HG02973 (cell line): ENCODE measurements around the gene STING1.
"Not testable (repeated sequence)": the region's sequence is repeated elsewhere in the genome, so short reads cannot be mapped to it uniquely, and the experiment has no call there.

Experiments used
- ATAC-seq: cut with Tn5 transposase; IDR thresholded peaks from one replicate; pipeline ENCODE4 v1.9.1; 2021; ENCODE audit warnings: moderate library complexity; ENCODE audit not compliant: unreplicated experiment

The STING1 gene

DNA sequence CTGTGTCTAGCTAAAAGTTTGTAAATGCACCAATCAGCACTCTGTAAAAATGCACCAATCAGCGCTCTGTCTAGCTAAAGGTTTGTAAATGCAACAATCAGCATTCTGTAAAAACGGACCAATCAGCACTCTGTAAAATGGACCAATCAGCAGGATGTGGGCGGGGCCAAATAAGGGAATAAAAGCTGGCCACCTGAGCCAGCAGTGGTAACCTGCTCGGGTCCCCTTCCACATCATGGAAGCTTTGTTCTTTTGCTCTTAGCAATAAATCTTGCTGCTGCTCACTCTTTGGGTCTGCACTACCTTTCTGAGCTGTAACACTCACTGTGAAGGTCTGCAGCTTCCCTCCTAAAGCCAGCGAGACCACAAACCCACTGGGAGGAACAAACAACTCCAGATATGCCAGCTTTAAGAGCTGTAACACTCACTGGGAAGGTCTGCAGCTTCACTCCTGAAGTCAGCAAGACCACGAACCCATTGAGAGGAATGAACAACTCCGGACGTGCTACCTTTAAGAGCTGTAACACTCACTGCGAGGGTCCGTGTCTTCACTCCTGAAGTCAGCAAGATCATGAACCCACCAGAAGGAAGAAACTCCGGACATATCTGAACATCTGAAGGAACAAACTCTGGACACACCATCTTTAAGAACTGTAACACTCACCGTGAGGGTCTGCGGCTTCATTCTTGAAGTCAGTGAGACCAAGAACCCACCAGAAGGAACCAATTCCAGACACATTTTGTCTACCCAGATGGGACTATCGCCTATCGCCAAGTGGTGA, 20.7 kb upstream of the STING1 start:
- not testable (repeated sequence) for ATAC-seq

DNA sequence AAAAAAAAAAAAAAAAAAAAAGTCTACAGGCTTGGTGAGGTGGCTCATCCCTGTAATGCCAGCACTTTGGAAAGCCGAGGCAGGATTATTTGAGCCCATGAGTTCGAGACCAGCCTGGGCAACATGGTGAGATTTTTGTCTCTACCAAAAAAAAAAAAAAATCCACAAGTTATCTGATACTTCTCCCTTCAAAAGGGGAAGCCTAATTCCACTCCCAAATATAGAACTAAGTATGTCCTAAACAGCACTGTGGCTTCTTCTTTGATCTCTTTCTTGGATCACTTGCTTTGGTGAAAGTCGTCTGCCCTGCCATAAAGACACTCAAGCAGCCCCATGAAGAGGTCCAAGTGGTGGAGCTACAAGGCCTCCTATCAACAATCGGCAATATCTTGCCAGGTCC, 18.8 kb upstream of the STING1 start:
- ATAC-seq: no peak

DNA sequence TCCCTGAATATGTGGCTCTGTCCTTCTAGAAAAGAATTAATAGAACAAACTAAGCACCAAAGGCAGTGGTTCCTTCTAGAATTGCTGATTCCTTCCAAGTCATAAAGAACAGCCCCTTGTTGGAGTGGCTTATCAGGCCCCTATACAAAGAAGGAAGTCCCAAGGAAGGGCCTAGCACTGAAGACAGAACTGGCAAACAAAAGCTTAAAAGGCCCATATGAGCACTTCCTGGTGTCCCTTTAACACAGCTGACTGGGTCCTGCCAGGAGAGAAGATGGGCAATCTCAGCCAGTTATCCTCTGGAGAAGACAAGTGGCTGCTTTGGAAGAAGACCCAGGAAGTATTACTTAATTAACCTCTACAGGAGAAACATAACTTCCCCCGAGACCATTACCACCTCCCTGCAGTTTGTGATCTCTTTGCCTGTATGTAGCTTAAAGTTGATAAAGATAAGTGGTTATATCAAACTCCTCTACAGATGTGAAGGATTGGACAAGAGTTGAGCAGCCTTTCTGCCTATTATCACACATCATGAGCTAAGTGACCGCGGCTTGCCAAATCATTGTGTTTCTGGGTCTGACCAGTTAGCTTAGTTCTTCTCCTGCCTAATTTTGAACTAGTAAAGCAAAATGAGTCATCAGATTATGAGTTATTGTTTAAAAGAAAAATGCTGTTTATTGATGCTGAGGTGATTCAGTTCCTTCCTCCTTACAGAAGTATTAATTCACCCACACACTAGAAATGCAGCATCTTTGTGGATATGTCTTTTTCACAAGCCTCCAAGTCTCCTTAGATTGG, 13.3 kb upstream of the STING1 start:
- no peak for ATAC-seq

DNA sequence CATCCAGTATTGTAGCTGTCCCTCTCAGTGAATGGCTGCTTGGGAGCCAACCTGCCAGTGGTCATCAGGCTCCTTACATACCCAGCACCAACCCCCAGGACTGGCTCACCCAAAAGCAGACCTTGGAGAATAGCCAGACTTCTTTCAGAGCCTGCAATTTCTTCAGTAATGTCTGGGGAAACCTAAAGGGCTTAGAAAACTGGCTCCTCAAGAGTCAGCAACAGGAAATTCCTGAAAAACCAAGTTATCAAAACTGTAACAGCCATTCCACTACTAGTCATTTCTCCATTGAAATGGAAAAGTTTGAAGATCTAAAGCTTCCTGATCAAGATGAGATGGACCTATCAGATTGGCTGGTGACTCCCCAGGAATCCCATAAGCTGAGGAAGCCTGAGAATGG, 12.3 kb upstream of the STING1 start:
- no peak for ATAC-seq

DNA sequence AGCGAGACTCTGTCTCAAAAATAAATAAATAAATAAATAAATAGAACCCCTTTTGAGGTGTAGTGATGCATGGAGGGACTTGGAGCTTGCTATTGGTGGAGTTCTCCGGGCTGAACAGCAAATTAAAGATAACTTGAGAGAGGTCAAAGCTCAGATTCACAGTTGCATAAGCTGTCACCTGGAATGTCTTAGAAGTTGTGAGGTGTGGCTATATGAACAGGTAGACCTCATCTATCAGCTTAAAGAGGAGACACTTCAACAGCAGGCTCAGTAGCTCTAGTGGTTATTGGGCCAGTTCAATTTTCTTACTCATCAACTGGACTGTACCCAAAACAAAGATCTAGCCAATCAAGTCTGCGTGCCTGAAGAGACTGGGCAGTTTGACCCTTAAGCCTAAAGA, 11.7 kb upstream of the STING1 start:
- no peak for ATAC-seq

DNA sequence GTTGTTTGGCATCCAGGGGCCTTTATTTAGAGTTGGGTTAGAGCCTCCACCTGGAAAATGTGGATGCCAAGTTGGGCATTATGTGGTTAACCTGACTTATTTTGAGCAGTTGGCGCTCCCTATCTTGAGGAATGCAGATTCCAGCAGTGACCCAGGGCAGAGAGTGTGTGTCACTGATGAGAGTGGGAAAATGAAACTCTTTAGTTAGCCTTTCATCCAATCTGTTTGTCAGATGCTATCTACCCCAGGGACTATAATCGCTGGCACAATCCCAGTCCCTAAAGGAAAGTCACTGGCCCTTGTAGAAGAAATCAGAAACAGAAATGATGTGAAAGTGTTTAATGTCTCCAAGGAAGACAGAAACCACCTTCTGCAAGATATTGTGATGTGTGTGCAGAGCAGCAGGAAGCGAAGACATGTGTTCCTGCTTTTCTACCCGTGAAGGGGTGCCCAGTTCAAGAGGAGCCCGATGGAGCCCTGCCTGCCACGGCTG, 10.2 kb upstream of the STING1 start:
- no peak for ATAC-seq

DNA sequence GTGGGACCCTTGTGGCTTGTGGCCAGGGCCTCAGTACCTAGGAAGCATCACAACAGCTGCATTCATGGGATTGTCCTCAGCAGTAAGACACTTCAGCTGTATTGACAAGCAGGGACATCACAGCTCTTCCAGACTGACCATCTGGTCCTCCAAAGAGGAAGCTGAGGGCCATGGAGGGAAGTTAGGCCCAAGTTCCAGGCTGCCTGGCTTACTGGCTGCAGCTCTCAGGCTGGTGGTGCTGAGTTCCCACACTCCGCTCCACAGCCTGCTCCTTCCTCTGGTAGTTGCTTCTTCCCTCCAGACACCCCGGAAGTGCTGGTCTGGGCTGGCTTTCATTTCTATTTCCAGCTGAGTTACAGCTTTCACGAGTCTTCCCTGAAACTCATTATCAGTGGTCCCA, 5.7 kb upstream of the STING1 start:
- ATAC-seq: no peak

DNA sequence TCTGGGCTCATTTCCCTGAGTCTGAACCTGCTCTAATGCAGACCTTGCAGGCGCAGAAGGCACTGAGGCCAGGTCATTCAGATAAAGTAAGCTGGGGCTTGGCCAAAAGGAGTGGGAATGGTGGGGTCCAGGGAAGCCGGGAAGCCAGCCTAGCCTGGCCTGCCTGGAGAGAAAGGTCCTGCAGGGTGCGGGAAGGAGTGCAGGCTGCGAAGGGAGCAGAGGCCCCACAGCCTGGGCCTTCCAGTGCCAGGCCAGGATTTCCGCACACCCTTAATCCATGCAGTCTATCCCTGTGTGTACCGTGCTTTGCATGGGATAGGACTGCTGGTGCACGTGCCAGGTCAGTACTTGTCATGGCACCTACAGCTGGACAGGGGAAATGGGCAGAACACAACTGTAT, 3.6 kb upstream of the STING1 start:
- no peak for ATAC-seq

DNA sequence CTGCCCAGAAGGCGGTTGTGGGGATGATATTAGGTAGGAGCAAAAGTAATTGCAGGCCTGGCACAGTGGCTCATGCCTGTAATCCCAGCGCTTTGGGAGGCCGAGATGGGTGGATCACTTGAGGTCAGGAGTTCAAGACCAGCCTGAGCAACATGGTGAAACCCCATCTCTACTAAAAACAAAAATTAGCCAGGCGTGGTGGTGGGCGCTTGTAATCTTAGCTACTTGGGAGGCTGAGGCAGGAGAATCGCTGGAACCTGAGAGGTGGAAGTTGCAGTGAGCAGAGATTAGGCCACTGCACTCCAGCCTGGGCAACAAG, 291 bp upstream of the STING1 start:
- not testable (repeated sequence) for ATAC-seq

DNA sequence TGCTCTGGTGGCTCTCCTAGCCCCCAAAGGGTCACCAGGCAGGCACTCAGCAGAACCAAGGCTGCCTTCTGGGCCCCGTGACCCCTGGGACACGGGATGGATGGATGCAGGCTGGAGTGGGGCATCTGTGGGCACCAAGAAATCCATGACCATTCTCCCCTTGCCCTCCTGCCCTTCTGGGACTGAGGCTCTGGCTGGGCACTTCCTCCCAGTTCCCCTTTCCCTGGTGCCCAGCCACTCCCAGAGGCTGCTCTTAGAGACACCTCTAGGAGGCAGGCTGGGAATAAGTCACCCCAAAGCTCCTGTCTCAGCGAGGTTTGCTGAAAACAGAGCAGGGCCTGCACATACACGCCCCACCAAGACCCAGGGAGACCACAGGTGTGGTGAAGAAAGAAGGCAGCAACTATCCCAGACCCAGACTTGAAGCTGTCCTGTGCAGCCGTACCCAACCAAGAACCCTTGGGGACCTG, 943 bp downstream of the STING1 start:
- no peak for ATAC-seq

DNA sequence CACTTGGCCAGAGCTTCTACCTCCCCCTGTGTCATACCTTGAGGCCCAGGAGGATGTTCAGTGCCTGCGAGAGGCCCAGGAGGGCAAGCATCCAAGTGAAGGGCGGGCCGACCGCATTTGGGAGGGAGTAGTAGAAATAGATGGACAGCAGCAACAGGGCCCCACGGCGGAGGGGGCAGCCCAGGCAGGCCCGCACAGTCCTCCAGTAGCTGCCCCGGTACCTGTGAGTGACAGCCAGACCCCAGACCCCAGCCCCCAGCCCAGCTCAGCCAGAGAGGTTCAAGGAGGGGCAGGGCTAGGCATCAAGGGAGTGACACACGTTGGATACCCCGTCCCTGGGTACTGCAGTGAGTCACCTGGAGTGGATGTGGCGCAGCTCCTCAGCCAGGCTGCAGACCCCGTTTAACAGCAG, 1.4 kb downstream of the STING1 start:
- ATAC-seq: no peak

DNA sequence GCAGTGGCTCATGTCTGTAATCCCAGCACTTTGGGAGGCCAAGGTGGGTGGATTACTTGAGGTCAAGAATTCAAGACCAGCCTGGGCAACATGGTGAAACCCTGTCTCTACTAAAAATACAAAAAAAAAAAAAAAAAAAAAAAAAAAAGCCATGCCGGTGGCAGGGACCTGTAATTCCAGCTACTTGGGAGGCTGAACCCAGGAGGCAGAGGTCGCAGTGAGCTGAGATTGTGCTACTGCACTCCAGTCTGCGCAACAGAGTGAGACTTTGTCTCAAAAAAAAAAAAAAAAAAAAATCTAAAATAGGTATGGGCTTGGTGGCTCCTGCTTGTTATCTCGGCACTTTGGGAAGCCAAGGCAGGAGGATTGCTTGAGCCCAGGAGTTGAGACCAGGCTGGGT, 2.8 kb downstream of the STING1 start:
- ATAC-seq: not testable (repeated sequence)

DNA sequence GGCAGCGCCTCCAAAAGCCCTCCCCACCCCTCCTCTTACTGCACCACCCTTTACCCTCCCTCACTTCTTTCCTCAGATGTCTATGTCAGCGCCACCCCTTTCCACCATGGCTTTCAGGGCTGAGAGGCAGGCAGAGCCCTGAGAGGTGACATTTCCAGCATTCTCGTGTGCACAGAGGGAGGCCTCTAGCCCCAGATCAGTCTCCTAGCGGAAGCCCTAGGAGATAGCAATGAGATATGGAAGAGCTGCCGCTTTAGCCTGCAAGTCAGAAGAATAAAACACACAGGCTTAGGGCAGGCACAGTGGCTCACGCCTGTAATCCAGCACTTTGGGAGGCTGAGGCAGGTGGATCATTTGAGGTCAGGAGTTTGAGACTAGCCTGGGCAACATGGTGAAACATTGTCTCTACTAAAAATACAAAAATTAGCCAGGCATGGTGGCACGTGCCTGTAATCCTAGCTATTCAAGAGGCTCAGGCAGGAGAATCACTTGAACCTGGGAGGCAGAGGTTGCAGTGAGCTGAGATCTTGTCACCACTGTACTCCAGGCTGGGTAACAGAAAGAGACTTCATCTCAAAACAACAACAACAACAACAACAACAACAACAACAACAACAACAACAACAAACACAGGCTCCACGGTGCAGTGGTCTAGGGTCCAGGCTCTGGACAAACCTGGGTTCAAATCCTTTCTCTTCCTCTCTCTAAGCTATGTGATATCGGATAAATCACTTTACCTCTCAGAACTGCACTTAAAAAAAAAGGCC, 3.7 kb downstream of the STING1 start:
- not testable (repeated sequence) for ATAC-seq

DNA sequence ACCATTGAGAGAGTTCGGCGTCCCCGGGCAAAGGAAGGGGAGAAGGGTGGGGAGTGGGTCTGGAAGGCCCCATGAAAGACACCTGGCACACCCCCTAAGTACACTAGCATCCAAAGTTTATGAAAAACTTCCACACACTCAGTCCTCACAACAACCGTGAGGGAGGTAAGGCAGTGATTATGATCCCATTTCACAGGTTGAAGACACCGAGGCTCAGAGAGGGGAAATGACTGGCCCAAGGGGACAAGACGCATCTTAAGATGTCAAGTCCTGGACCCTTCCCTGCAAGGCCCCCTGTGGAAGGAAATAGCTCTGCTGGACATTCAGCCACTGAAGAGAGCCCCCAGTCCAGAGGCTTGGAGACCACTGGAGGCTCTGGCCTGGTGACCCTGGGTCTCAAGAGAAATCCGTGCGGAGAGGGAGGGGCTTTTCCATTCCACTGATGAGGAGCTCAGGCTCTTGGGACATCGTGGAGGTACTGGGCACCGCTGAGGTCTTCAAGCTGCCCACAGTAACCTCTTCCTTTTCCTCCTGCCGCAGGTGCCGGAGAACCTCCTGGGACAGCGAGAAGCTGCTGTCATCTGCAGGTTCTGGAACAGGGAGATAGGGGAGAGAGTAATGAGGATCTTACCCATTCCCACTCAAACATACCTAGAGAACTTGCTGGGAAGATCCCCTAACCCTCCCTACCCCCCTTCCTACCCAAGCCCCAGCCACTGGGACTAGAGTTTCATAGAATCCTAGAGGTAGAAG, 6.5 kb downstream of the STING1 start:
- no peak for ATAC-seq

DNA sequence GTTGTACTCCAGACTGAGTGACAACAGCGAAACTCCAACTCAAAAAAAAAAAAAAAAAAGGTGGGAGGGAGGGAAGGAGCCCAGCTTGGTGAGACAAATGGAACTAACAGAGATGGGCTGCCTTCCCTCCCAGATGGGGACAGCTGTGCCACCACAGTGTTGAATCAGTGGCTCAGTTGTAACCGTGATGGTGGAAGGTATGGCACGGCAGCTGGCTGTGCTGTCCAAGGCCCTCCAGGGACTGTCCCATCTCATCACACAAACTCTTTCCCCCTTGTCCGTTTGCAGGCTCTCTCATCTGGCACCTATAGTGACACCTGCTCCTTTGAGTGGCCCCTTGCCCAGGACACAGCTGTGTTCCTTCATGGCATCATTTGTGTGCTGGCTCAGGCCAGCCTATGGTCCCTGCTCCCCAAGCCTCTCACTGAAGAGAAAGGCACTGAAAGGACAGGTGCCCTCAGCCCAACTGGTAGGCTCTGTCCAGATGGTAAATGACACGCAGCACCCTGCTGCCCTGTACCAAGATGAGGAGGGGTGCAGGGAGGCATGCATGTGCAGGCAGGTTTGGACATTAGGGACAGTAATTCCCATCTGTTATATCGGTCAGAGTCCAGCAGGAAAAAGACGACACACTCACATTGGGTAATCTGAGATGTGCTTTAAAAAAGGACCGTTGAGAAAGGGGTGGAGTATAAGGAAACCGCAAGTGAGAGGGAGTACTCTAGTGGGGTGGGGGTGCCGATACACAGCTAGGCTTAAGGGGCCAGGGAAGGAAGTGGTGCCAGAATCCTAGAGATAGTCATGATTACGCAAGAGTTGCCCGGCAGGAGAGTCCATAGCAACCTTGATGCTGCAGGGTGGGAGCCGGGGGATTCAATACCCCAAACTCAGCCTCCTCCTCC, 7.4 kb downstream of the STING1 start:
- ATAC-seq: no peak

DNA sequence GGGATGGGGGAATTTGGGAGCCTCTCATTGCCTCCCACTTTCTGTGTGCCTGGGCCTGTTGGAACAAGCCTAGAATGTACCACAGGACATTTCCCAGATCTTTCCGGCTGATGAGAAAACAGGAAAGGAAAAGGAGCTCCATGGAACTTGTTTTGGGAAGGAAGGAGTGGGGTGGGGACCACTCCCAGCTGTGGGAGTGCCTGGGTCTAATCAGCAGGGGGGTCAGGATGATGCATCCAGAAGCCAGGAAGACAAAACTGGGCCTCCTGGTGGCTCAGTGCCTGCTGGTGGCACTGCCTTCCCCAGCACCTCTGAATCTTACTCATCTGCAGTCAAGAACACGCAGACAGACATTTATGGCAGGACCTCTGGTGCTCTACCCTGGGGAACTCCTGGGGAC, 9.0 kb downstream of the STING1 start:
- ATAC-seq: no peak

DNA sequence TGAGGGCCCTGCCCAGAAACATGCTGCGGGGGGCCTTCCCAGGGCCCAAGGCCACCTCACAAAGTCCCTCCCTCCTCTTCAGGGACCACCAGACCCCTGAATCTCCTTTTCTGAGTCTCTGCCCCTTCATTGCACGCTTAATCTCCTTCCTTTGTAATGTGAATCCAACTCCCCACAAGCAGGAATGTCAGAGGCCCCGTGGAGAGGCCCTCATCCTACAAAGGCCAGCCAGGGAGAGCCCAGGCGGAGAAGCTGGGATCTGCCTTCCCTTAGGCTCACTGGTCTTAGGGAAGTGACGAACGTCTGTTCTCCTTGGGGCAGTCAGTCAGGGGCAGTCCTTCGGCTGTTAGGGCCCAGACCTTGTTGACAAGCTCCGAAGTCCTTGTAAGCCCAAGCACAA, 9.5 kb downstream of the STING1 start:
- no peak for ATAC-seq

DNA sequence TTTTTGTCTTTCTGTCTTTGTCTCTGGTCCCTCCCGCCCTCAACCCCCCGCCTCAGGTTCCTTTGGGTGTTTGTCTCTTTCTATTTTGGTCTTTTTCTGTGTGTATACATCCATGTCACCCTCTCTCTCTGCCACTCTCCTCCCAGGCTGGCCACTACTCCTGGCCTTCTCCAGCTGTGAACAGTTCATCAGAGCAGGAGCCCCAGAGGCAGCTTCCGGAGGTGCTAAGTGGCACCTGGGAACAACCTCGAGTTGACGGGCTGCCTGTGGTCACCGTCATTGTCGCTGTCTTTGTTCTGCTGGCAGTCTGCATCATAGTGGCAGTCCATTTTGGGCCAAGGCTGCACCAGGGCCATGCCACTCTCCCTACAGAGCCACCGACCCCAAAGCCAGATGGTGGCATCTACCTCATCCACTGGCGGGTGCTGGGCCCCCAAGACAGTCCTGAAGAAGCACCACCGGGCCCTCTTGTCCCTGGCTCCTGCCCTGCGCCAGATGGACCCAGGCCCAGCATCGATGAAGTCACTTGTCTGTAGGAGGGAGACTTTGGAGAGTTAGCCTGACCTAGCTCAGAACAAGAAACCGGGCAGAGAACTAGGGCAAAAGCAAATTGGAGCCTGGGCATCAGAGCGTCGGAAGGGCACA, 10.1 kb downstream of the STING1 start:
- no peak for ATAC-seq

DNA sequence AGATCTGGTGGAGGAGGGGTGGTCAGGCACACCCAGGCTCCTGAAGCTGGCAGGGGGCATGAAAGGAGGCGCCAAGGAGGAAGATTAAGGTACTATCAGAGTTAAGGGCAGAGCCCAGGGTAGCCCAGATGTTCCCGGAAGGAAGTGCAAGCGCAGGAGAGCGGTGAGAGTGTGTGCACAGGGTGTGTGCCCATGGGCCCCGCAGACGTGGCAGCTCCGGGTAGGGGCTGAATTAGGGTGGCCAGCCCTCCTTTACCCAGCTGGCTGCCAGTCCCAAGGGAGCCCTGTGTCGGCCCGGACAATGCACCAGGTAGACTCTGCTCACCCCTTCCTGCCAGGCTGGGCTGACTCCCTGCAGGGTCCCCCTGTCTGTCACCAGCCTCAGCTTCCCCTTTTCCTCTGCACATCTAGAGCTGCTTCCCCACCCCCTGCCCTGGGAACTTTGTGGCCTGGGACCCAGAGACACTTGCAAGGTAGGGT, 11.7 kb downstream of the STING1 start, which contains the start of gene SMIM33:
Gene SMIM33 (plus strand): TSS at position 184 of the 480 bp plus-strand sequence. CDS start 118 bp downstream, at position 302.
- no peak for ATAC-seq
